Measurements from ENCODE around the gene KLHL10.

DNA sequence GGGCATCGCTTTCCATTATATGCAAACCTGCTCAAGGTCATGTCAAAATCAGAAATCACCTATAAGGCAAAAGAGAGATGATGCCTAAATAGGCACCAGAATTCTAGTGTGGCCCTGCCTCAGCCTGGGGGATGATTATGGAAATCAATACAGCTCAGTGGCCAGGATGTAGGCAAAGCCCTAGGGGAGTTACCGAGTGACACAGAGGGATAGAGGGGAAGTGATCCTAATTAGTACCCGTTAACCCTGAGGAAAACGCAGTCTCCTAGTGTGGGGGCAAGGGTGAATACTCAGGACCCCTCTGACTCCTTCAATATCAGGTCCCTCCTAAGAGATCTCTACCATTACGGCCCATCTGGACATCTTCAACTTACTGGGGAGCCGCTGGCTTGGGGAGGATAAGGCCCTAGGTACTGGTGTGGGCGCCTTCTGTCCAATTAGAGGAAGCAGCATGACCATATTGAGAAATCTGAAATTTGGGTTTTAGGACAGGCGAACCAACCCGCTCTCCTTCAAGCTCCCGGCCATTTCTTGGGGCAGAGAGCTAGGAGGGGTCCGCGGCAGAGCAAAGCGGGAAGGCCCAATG is 2.3 kb upstream of the KLHL10 start:
- no peak for TF ChIP-seq TAF1 (IDR thresholded peaks at IDR 0.05; ENCODE audit: borderline replicate concordance, insufficient read depth, low read length)
- TF ChIP-seq, protein P1, sequence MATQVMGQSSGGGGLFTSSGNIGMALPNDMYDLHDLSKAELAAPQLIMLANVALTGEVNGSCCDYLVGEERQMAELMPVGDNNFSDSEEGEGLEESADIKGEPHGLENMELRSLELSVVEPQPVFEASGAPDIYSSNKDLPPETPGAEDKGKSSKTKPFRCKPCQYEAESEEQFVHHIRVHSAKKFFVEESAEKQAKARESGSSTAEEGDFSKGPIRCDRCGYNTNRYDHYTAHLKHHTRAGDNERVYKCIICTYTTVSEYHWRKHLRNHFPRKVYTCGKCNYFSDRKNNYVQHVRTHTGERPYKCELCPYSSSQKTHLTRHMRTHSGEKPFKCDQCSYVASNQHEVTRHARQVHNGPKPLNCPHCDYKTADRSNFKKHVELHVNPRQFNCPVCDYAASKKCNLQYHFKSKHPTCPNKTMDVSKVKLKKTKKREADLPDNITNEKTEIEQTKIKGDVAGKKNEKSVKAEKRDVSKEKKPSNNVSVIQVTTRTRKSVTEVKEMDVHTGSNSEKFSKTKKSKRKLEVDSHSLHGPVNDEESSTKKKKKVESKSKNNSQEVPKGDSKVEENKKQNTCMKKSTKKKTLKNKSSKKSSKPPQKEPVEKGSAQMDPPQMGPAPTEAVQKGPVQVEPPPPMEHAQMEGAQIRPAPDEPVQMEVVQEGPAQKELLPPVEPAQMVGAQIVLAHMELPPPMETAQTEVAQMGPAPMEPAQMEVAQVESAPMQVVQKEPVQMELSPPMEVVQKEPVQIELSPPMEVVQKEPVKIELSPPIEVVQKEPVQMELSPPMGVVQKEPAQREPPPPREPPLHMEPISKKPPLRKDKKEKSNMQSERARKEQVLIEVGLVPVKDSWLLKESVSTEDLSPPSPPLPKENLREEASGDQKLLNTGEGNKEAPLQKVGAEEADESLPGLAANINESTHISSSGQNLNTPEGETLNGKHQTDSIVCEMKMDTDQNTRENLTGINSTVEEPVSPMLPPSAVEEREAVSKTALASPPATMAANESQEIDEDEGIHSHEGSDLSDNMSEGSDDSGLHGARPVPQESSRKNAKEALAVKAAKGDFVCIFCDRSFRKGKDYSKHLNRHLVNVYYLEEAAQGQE (IDR thresholded peaks at IDR 0.05; ENCODE audit: insufficient read depth in 1 of 2, low read depth in 2 of 2, low read length in 2 of 2), result no peak
- TF ChIP-seq POLR2AphosphoS5 (IDR thresholded peaks at IDR 0.05; ENCODE audit: low read depth, low read length), result no peak

All from PFSK-1 (cell line).